Epithelial cell of proximal tubule (primary cell): ENCODE data around the gene SORCS1. TPM values are rescaled to one million over a fixed set of nuclear protein-coding genes. Genes with fewer than 3 reads are reported as not detected.

Source experiments
- DNase-seq: peaks from one replicate; pipeline ENCODE4 v3.0.0-alpha.2; 2011; ENCODE audit warnings: low read depth
- H3K4me3 ChIP-seq: 2 replicates; pipeline ENCODE4 v1.5.1; 2011; ENCODE audit warnings: low read depth, mild to moderate bottlenecking, low read length
- total RNA-seq: library from RNA; depleted of rRNA; stranded (reverse); fragments of >200 nt; gene quantifications from 2 replicates; pipeline ENCODE4 v1.2.3, GENCODE V29; 2015
- TF ChIP-seq, protein P1 (sequence below): conservative IDR thresholded peaks from 2 replicates; pipeline ENCODE4 v1.5.1; 2012; ENCODE audit warnings: low read depth, mild to moderate bottlenecking, low read length

The SORCS1 gene
- total RNA-seq, 1 donor from 2014 or later: 0.06 TPM

DNA sequence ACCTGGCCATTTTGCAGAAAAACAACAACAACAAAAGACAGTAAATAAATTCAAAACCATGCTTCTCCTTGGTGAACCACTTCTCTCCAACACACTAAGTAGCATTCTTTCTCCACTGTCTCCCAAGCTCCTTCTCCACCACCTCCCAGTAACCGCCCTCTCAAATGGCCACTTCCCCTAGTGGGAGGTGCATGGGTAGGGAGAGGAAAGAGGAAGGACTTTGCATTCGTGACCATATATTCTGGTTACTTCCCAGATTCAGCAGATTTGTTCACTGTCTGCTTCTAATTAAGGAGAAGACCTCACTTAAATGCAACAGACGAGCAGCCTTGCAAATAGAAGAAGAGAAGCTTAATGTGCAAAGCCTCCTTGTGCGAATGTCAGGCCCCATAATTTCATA is 166.8 kb downstream of the SORCS1 start:
- TF ChIP-seq, protein P1, sequence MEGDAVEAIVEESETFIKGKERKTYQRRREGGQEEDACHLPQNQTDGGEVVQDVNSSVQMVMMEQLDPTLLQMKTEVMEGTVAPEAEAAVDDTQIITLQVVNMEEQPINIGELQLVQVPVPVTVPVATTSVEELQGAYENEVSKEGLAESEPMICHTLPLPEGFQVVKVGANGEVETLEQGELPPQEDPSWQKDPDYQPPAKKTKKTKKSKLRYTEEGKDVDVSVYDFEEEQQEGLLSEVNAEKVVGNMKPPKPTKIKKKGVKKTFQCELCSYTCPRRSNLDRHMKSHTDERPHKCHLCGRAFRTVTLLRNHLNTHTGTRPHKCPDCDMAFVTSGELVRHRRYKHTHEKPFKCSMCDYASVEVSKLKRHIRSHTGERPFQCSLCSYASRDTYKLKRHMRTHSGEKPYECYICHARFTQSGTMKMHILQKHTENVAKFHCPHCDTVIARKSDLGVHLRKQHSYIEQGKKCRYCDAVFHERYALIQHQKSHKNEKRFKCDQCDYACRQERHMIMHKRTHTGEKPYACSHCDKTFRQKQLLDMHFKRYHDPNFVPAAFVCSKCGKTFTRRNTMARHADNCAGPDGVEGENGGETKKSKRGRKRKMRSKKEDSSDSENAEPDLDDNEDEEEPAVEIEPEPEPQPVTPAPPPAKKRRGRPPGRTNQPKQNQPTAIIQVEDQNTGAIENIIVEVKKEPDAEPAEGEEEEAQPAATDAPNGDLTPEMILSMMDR: no peak
- no peak overlapping the region for H3K4me3 ChIP-seq
- DNase-seq: no peak

DNA sequence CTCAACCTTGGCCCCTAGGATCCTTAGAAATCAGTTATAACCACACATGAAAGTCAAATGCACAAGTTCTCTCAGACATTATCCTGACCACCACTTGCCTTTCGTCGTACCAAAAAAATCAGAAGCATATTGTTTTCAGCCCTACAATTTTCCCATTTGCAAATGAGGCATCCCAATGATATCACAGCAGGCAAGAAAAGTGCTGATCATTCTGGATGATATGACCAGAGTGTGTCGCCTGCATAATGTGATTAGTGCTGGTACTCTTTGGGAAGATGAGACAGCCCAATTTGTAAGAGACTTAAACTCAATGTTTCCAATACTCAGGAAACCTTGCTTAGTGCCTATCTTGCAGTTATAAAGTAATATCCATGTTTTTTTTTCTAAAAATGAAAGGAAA is 168.0 kb downstream of the SORCS1 start:
- TF ChIP-seq, protein P1: no peak
- no peak for DNase-seq
- no peak overlapping the region for H3K4me3 ChIP-seq

DNA sequence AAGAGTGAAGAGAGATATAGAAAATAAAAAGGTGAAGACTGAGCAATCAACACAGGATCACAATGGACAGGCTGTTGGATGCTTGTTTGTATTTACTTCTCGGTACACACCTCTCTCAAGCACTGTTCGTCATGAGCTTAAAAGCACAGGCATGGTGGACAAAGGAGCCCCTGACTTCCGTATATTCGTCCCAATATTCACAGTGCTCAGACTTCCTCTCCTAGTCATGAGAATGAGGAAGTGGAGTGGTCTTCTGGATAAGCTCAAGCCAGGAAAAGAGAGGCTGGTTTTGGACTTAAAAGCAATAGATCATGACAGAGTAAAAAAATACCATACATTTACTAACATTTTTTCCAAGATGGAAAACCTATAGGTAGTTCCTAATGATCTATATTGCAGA is 172.5 kb downstream of the SORCS1 start:
- H3K4me3 ChIP-seq: no peak overlapping the region
- TF ChIP-seq, protein P1: no peak
- no peak for DNase-seq

DNA sequence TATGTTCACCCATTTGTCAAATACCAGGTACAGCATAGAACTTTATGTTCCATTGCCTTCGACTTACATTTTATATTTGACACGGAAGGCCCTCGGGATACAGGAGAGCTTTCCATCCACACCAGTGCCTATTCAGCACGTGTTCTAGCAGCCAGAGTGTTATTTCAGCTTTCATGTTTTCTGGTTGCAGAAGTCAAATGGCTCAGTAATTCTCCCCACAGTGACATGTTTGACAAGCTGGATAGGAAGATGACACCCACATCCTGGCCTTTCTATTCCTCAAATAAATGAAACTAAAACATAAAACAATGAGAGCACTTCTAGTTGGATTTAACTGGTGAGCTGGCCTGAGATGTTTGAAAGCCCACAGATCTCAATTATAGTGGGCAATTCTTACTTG is 173.4 kb downstream of the SORCS1 start:
- TF ChIP-seq, protein P1: no peak
- no peak overlapping the region for H3K4me3 ChIP-seq
- no peak for DNase-seq

DNA sequence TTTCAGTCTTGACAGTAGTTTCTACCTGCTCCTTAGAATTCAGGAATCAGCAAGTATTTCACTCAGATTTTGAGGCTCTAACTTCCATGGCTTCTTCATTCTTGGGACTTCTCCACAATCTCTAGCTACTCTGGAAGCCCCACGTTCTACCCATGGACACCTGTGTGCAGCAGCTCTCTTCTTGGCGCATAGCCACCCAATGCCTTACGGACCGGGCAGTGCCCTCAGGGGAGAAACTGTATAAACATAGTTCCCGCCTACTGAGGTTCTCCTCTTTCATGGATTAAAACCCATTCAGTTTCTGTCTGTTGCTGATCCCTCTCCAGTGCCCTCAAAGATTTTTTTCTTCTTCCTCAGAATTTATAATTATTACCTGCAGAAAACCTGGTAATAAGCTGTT is 177.1 kb downstream of the SORCS1 start:
- no peak overlapping the region for H3K4me3 ChIP-seq
- DNase-seq: no peak
- TF ChIP-seq, protein P1: no peak

DNA sequence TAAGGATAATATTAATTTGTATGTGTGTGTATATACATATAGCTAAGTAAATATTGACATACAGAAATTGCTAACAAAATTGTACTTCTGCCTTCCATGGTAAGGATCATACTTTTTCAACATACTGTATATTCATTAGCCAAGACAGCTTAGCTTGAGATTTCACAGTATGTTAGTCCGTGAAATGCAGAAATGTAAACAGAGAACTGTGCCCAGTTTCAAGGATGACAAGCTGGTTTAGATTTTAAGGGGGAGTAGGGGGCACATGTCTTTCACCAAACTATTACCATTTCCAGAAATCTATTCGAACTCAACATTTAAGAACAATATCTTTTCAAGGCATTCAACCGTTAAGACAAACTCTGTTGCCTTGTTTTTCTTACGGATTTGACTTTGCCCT is 182.2 kb downstream of the SORCS1 start:
- no peak for DNase-seq
- TF ChIP-seq, protein P1: no peak
- no peak overlapping the region for H3K4me3 ChIP-seq

DNA sequence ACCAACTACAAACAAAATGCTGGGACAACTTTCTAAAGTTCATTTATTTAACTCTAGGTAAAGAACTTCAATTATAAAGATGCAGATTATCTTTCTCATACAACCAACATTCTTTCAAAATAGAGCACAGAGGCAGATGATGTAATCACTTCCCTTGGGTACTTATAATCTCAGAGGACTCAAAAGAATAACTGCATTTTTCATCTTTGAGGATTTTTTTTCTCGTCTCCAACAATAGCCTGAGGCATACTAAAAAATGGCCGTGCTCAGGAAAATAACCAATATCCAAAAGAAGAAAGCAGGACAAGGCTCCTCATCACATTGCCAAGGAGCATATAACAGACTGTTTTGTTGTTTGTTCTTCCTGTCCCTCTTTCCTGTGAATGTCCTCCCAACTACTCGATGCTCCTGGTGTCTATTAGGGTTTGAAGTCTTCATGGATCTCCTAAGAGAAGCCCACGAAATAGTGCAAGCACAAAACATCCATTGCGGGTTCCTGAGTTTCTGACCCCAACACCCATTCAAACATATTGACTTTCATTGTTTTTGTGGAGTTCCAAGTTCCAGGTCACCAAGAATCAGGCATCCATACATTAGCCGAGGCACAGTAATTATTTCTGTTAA is 182.9 kb downstream of the SORCS1 start:
- DNase-seq: no peak
- no peak overlapping the region for H3K4me3 ChIP-seq
- TF ChIP-seq, protein P1: no peak
